ENCODE results near the gene BCR.

The BCR gene

DNA sequence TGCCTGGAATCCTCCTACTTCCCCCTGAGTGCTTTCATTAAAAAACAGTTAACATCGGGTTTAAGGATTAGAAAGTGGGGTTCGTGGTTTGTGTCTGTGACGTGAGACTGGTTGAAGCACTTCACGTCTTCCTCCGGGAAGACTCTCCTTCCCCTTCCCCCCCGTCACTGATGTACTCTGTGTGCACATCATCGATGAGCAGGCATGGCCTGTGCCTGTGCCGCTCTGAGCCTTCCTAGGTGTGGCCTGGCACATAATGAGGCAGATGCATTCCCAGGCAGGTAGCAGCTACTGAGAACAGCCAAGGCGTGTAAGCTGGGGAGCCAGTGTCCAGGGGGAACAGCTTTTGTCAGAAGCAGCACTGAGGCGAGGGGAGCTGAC lies 93.8 kb downstream of the BCR start:
- no peak overlapping the region for H3K4me3 ChIP-seq (ENCODE audit: control insufficient read depth, low read depth, low read length)
- TF ChIP-seq, protein P1, sequence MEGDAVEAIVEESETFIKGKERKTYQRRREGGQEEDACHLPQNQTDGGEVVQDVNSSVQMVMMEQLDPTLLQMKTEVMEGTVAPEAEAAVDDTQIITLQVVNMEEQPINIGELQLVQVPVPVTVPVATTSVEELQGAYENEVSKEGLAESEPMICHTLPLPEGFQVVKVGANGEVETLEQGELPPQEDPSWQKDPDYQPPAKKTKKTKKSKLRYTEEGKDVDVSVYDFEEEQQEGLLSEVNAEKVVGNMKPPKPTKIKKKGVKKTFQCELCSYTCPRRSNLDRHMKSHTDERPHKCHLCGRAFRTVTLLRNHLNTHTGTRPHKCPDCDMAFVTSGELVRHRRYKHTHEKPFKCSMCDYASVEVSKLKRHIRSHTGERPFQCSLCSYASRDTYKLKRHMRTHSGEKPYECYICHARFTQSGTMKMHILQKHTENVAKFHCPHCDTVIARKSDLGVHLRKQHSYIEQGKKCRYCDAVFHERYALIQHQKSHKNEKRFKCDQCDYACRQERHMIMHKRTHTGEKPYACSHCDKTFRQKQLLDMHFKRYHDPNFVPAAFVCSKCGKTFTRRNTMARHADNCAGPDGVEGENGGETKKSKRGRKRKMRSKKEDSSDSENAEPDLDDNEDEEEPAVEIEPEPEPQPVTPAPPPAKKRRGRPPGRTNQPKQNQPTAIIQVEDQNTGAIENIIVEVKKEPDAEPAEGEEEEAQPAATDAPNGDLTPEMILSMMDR (IDR thresholded peaks at IDR 0.05; ENCODE audit: control insufficient read depth, insufficient read depth, low read depth, low read length, missing control alignments) = no peak
- no peak for DNase-seq (ENCODE audit: low read depth)

GRCh38 chr22:23274891-23275694 lies 94.8 kb downstream of the BCR start:
- no peak overlapping the region for H3K4me3 ChIP-seq (ENCODE audit: control insufficient read depth, low read depth, low read length)
- DNase-seq (ENCODE audit: low read depth) = no peak
- TF ChIP-seq, protein P1 (IDR thresholded peaks at IDR 0.05; ENCODE audit: control insufficient read depth, insufficient read depth, low read depth, low read length, missing control alignments) = no peak

DNA sequence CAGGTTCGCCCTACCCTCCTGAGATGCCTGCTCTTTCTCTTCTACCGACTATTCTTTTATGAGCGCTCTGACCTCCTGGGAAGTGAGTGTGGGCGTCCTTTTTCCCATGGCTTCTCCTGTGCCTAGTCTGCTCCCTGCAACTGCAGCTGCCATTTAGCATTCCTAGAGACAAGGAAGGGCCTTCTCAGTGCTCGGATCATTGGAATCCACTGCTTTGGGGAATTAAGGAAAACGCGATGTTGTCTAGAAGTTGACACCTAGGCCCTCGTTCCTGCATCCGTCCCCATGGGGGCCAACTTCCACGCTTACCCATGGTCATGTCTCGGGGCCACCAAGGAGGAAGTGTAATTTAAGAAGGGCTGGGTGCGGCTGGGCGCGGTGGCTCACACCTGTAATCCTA lies 95.4 kb downstream of the BCR start:
- no peak overlapping the region for H3K4me3 ChIP-seq (ENCODE audit: control insufficient read depth, low read depth, low read length)
- no peak for DNase-seq (ENCODE audit: low read depth)
- TF ChIP-seq, protein P1 (IDR thresholded peaks at IDR 0.05; ENCODE audit: control insufficient read depth, insufficient read depth, low read depth, low read length, missing control alignments) = no peak

DNA sequence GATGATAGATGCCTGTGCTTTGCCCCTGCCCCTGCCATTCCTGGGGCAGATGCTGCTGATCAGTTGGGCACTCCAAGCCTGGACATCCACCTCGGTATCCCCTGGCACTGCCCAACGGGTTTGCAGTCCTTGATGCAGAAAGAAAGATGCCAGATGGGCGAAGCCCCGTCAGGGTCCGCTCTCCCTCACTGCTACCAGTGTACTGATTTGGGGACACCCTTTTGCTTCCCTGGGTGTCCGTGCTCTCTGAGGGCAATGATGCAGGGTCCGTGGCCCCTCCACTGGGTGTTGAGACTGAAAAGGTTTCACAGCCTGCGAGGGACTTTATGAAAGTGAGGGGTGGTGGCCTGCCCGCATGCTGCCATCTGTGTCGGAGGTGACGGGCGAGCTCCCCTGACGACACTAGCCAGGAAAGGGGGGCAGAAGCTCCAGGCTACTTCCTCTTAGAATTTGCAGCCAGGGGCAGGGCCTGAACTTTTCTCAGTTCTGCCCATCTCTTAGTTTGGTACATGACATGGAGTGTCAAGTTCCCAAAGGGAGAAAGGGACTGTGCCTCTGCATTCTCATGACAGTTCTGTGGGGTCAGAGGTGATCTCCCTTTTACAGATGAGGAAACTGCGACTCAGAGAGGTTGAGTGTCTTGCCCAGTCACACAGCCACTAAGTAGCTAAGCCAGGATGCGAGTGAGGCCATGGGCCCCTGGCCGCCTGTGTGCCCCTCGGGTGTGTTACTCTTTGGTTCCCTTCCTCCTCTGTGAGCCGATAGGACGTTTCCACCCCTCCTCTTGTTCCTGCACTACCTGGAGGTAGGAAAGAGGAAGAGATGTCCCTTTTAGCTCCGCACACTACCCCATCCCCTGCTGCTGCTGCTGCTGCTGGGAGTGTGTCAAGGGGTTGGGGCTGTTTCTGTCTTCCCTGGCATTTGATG lies 96.6 kb downstream of the BCR start:
- no peak for DNase-seq (ENCODE audit: low read depth)
- H3K4me3 ChIP-seq (ENCODE audit: control insufficient read depth, low read depth, low read length) = no peak overlapping the region
- TF ChIP-seq, protein P1 (IDR thresholded peaks at IDR 0.05; ENCODE audit: control insufficient read depth, insufficient read depth, low read depth, low read length, missing control alignments) = no peak

- TF ChIP-seq, protein P1 (IDR thresholded peaks at IDR 0.05; ENCODE audit: control insufficient read depth, insufficient read depth, low read depth, low read length, missing control alignments) = no peak
- no peak for DNase-seq (ENCODE audit: low read depth)
- no peak overlapping the region for H3K4me3 ChIP-seq (ENCODE audit: control insufficient read depth, low read depth, low read length)
Measured at GRCh38 chr22:23277583-23278295, 97.4 kb downstream of the BCR start.

Data from AG09309 (cell line).